ENCODE measurements around the gene PRDX3.
"Not testable (repeated sequence)": the region's sequence is repeated elsewhere in the genome, so short reads cannot be mapped to it uniquely, and the experiment has no call there.

The PRDX3 gene

GRCh38 chr10:119143657-119144056, 35.0 kb downstream of the PRDX3 start:
- H3K4me1 ChIP-seq (ENCODE audit: control insufficient read depth in 1 of 2, insufficient read depth in 1 of 2, low read depth in 1 of 2, low read length in 1 of 2) = peaks cover 9 to 11% of the 10 kb centered on the region in 2 experiments
- H3K27me3 ChIP-seq = no peaks in the 10 kb centered on the region
- no peak overlapping the region for H3K4me3 ChIP-seq (ENCODE audit: low read depth in 1 of 2, low read length in 1 of 2)
- H3K27ac ChIP-seq = no peak overlapping the region
- H3K36me3 ChIP-seq = peaks cover 8% of the 10 kb centered on the region
- TF ChIP-seq CTCF (IDR thresholded peaks at IDR 0.05) = no peak
- no peaks in the 10 kb centered on the region for H3K9me3 ChIP-seq

- Histone ChIP-seq H3K27ac (no peak overlapping the region), H3K4me1 (ENCODE audit: control insufficient read depth in 1 of 2, insufficient read depth in 1 of 2, low read depth in 1 of 2, low read length in 1 of 2) (peaks cover 27 to 31% of the 10 kb centered on the region in 2 experiments), H3K36me3 (no peaks in the 10 kb centered on the region), H3K4me3 (ENCODE audit: low read depth in 1 of 2, low read length in 1 of 2) (no peak overlapping the region), H3K9me3 (no peaks in the 10 kb centered on the region), H3K27me3 (no peaks in the 10 kb centered on the region)
- TF ChIP-seq CTCF (IDR thresholded peaks at IDR 0.05) = no peak
Observed at GRCh38 chr10:119140603-119141245, 37.9 kb downstream of the PRDX3 start.

GRCh38 chr10:119139464-119140067, 39.0 kb downstream of the PRDX3 start:
- Histone ChIP-seq H3K27ac (peak overlapping the region; percentile 75), H3K36me3 (no peaks in the 10 kb centered on the region), H3K9me3 (no peaks in the 10 kb centered on the region), H3K4me1 (ENCODE audit: control insufficient read depth in 1 of 2, insufficient read depth in 1 of 2, low read depth in 1 of 2, low read length in 1 of 2) (peaks cover 37 to 43% of the 10 kb centered on the region in 2 experiments), H3K27me3 (no peaks in the 10 kb centered on the region), H3K4me3 (ENCODE audit: low read depth in 1 of 2, low read length in 1 of 2) (no peak overlapping the region)
- peak; percentile 71 for TF ChIP-seq CTCF (IDR thresholded peaks at IDR 0.05)

GRCh38 chr10:119138346-119139306, 40.0 kb downstream of the PRDX3 start:
- peak overlapping the region; percentile 75 for H3K27ac ChIP-seq
- no peaks in the 10 kb centered on the region for H3K27me3 ChIP-seq
- peaks cover 47 to 52% of the 10 kb centered on the region in 2 experiments for H3K4me1 ChIP-seq (ENCODE audit: control insufficient read depth in 1 of 2, insufficient read depth in 1 of 2, low read depth in 1 of 2, low read length in 1 of 2)
- TF ChIP-seq CTCF (IDR thresholded peaks at IDR 0.05) = no peak
- no peak overlapping the region for H3K4me3 ChIP-seq (ENCODE audit: low read depth in 1 of 2, low read length in 1 of 2)
- peaks cover 5% of the 10 kb centered on the region for H3K36me3 ChIP-seq
- H3K9me3 ChIP-seq = no peaks in the 10 kb centered on the region

- not testable (repeated sequence) for H3K9me3 ChIP-seq; H3K4me3 ChIP-seq (ENCODE audit: low read depth in 1 of 2, low read length in 1 of 2); H3K27me3 ChIP-seq
- H3K36me3 ChIP-seq = peaks cover 12% of the 10 kb centered on the region
- peaks cover 54 to 59% of the 10 kb centered on the region in 2 experiments for H3K4me1 ChIP-seq (ENCODE audit: control insufficient read depth in 1 of 2, insufficient read depth in 1 of 2, low read depth in 1 of 2, low read length in 1 of 2)
- peak overlapping the region; percentile 75 for H3K27ac ChIP-seq
Observed at GRCh38 chr10:119137878-119138277, 40.7 kb downstream of the PRDX3 start.

Data from neutrophil (primary cell).